ENCODE data around the gene MEN1.

MEN1 gene

DNA sequence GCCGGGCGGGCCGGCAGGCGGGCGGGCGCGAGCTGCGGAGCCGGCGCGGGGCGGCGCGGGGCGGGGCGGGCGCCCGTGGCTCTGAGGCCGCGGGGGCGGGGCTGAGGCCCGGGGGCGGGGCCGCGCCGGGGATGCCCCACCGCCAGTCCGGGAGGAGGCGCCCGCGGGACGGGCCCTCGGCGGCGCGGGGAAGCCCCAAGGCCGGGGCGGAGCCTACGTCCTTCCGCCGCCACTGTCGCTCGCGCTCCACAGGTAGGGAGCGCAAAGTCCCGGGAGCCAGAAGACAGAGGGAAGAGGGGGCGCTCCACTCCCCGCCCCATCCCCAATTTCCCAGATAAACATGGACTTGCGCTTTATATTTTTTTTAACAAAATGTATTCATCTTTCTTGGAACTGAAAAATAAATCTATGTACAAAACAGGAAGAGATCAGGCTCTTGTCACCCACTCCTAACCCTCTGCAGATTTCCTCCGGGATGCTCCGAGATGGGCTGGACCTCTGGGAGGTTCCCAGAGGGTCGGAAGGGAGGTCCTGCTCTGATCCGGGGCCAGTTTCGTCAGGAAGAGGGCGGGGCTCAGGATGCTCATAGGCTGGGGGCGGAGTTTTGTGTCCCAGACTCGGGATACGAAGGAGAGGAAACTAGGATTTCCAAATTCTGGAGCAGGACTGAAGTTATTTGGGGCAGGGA lies 7.0 kb downstream of the MEN1 start, which contains the start of gene MAP4K2:
Gene MAP4K2, minus strand, starts transcription at position 57 of the 688 bp plus-strand sequence. CDS start 65 bp downstream, outside the sequence.
- DNase-seq (ENCODE audit: low spot score): peak; percentile 84

DNA sequence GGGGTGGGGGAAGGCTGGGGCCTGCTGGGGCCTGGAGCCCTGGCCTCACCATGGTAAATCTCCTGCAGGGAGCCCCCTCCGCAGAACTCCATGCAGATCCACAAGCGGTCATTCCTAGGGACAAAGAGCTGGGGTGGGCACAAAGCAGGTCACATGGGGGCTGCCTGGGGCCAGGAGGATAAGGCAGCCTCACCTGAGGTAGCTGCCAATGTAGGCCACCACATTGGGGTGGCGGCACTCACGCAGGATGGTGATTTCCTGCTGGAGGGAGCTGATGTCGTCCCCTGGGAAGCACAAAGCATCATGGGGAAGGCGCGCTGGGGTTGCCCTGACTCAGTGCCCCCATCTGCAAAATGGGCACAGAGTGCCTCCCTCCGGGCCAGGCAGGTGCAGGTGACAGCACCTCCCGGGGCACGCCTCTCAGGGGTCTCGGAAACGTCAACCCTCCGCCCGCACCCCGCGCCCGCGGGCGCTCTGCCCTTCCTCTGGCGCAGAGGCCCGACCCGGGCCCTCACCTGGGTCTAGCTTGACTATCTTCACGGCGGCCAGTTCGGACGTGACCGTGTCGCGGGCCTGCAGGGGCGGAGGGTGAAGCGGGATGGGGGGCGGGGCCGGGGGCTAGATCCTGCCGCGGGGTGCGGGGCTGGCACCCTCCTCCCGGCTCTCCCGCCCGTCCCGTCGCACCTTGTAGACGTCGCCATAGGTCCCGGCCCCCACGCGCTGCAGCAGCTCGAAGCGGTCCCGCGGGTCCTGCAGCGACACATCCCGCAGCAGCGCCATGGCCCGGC lies 7.8 kb downstream of the MEN1 start:
- no peak for DNase-seq (ENCODE audit: low spot score)

DNA sequence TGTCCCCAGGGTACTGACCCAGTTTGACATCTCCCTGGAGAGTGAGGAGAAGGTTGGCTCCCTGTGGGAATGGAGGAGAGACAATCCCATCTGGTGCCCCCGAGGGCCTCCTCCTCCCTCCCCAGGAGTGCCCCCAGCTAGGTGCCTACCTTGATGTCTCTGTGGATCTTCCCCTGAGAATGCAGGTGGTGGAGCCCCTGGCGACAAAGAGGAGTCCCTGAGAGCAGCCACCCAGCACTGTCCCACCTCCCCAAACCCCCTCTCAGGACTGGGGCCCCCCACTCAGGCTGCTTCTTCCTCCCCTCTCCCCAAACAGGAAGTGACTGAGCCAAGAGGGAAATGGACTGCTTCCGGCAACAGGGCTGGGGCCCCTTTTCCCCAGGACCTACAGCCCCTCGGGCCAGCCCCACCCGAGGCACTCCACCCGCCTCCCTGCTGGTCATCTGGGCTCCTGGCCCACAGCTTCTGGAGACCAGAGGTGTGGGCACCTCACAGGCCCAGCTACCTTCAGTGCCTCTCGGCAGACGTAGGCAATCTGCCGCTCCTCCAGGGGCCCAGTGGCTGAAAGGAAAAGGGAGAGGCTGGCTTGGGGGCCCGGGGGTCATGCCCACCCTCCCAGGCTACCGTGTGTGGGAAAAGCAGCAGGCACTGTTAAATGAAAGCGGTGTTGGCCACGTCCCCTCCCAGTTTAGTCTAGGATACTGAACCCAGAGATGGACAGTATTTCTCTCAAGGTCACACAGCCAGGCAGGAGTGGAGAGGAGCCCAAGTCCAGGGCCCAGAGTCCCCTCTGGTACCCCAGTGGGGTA lies 8.6 kb downstream of the MEN1 start:
- DNase-seq (ENCODE audit: low spot score): no peak

DNA sequence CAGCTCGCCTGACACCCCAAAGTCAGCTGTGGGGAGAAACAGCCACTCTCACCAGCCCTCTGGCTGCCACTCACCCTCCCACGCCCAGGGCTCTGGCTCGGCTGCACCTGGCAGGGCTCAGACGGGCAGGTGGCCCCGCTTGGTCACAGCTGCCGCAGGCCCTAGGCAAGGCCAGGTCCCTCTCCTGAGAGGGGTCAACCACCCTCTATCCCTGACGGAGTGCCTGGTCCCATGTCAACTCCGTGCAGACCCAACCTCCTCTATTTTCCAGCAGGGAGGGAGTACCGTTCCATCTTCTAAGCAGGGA lies 9.2 kb downstream of the MEN1 start:
- no peak for DNase-seq (ENCODE audit: low spot score)

DNA sequence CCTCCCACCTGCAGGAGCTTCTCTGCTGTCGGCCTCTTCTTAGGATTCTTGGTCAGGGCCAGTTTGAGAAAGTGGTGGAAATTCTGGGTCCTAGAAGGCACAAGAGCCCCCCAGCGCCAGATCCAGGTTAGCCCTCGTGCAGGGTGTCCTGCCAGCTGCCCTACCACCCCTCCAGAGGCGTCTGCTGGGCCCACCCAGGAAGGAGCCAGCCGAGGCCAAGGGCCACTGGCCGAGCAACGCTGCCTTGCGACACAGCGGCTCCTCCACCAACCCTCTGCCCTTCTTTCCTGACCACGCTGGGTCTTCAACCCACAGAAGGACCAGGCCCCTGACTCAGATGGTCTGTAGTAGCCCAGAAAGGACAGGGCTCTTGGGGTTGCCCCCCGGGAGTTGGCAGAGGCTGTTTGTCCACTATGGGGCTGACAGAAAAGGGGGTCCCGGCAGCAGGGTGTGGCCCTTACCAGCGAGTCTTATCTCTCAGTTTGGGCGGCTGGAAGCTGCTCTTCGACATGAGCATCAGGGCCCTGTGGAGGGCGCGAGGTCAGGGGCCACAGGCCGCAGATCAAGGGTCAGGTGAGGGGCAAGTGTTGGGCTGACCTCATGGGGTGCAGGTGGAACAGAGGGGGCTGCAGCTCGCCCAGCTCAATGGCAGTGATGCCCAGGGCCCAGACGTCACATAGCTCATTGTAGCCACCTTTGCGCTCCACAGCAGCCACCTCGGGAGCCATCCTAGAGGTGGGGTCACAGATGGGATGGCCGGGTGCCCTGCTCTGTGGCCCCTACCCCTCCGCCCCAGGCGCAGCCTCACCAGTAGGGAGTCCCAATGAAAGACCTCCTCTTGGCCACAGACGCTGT lies 9.8 kb downstream of the MEN1 start:
- no peak for DNase-seq (ENCODE audit: low spot score)

DNA sequence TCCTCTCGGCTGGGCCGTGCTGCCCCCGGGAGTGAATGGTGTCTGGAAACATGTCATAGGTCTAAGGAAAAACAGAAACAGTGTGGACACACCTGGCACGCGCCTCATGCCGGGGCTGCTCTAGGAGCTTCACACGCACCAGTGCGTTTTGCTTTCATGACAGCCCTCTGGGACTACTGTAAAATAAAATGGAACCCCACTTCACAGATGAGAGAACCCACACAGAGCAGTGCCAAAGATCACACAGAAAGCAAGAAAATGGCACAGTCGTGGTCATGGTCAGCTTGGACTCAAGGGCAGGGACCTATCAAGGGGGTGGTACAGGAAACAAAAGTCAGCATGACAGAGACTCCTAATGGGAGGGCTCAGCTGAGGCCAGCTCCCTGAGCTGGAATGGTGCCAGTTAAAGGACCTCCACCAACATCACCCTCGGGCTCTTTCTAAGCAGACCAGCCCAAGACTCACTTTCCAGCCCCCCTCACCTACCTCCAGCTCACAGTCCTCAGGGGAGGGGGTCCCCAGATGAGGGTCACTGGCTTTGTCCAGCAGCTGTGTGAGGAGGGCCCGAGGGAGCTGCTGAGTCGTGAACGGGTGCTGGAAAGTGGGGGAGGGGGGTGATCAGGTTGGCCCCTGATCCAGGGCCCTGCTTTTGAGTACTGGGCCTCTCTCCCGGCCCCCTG lies 10.6 kb downstream of the MEN1 start:
- DNase-seq (ENCODE audit: low spot score): no peak

DNA sequence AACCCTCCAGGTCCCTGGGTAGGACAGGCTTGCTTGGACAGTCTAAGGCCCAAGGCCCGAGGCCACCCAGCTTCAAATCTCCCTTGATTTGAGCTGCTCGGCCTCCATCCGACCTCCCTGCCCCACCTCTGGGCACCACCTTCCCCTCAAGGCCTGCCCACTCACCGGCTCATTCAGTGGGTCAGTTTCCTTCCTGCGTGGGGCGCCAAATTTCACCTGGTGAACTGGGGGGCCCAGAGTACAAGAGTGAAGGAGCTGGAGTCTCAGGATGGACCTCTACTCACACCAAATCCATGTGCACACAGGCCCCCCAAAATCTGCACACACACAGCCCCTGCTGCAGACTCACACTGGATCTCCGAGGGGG lies 11.1 kb downstream of the MEN1 start:
- no peak for DNase-seq (ENCODE audit: low spot score)

DNA sequence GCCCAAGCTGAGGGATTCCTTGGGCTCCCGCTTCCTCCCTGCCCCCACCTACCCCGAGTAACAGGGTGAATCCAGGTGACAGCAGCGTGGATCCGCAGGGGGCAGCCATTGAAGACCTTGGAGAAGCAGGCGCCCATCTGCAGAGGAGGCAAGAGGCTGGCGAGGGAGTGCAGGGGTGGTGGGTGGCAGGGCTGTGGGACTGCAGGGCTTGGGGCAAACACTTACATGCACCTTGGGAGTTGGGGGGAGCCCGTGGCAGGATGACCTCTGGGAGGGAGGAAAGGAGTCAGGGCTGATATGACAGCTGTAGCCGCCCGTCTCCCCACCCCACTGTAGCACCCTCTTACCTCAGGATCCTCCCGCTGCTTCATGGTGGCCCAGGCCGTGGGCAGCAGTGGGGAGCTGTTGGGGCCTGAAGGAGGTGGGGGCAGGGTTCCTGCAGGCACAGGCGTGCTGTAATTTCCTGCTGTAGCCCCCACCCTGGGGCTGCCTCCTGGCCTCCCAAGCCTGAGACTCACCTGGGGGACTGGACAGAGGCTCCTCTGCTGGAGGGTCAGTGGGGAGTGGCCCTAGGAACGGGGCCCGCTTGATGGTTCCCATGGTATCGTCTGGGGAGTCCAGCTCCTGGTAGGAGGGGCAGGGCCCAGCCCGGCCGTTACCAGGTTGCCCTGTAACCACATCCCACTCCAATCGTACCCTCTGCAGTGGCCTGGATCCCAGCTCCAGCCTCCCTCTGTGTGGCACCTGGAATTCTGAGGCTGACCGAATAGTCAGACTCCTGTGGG lies 13.4 kb downstream of the MEN1 start:
- DNase-seq (ENCODE audit: low spot score): no peak

DNA sequence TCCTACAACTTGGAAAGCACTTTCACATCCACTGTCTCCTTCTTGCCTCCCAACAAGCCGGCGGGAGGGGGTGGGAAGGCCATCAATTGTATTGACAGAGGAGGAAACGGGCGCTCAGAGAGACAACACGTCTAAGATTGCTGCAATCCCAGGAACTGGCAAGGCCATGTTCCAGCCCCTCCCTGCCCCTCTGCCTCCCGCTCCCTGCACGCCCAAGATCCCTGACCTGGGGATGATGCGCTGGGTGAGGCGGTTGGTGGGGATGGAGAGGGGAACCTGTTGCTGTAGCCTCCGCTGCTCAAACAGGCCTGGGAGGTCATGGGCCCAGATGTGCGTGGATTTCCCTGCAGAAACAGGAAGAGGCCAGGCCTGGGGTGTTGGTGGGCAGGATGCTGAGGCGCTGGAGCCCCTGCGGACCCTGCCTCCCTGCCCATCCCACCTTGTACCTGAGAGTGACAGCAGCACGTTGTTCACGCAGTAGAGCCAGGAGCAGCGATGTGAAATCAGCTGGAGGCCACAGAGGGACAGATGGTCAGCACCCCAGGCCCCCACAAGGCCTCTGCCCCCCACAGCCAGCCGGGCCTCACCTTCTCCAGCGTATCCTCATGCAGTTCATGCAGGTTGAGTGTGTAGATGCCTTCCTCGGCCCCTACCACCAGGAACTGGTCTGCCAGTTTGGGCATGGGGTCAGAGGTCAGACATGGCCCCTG lies 14.1 kb downstream of the MEN1 start:
- DNase-seq (ENCODE audit: low spot score): no peak

DNA sequence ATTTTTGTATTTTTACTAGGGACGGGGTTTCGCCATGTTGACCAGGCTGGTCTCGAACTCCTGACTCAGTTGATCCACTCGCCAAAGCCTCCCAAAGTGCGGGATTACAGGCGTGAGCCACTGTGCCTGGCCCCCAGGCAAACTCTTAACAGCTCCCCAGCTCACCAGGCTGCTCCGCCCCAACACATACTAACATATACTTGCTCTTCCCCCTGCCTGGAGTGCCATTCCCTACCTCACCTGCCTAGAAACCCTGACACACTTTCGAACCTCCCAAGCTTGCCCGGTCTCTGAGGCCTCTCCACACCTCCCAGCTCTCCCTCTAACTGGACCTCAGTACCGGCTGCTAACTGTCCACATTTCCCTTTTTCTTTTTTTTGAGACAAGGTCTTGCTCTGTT lies 15.8 kb downstream of the MEN1 start:
- no peak for DNase-seq (ENCODE audit: low spot score)

DNA sequence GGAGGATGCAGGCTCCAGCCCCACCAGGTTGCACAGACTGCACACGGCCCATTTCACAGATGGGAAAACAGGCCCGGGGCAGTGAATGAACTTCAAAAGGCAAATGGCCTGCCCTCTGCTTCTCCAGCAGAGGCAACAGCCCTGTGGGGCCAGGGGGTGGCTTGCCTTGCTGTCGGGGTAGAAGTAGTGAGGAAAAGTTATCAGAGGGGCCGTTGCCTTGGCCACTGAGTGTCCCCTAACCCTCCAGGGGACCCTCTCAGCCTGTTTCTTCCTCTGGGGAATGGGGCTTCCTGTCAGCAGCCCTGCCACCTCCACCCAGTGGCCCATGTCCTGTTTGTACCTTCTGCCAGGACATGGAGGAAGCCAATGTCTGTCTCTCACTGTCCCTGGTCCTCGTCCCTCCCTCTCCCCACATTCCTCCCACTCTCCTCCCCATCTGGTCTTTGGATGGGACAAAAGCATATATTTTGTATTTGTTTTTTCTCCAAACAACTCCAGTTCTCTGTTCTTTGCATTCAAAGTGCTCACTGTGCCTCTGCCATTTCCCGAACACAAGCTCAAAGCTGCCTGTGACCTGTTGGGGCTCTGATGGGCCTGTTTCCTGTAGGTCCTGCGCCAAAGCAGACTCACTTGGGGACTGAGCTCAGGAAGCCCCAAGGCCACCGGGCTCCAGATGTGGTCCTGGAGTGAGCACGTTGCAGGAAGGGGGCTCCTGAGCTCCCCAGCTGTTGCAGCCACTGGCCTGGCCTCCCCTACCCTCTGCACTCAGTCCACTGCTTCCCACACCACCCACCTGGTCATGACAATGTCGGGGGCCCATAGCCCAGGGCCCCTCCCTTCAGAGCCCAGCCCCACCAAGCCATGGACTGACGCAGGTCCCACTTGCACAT lies 16.8 kb downstream of the MEN1 start:
- DNase-seq (ENCODE audit: low spot score): no peak

DNA sequence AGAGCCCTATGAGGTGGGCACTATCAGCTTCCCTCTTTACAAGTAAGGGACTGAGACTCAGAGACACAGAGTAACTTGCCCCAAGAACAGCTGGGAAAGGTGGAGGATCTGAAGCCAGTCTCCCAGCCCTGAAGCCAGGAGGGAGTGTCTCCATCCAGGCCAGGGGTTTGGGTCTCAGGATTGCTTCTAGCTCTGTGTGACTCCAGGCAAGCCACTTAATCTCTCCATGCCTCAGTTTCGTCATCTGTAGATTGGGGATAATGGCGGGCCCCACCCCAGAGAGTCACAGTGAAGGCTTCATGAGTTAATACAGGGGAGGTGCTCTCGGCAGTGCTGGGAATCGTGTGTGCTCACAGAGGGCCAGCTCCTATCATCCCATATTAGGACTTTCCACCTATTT lies 17.9 kb downstream of the MEN1 start:
- no peak for DNase-seq (ENCODE audit: low spot score)

DNA sequence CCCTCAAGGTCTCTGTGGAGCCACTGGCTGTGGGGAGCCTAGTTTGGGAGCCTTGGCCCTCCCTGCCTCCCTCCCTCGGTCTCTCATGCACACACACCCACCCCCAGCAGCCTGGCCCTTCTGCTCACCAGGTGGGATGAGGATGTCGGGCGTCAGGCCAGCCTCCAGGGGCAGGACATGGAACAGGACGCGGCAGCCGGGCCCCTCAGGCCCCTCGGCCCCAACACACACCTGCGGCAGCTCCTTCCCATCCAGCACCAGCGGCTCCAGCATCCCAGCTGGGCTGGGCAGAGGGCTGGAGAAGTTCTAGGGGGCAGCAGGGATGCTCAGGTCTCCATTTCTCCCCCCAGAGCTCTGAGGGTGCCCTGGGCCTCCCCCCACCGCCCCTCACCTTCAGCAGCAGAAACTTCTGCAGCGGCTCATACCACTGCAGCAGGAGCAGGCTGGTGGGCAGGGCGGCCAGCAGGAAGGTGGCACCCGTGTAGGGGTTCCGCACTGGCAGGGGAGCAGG lies 18.5 kb downstream of the MEN1 start:
- DNase-seq (ENCODE audit: low spot score): no peak

DNA sequence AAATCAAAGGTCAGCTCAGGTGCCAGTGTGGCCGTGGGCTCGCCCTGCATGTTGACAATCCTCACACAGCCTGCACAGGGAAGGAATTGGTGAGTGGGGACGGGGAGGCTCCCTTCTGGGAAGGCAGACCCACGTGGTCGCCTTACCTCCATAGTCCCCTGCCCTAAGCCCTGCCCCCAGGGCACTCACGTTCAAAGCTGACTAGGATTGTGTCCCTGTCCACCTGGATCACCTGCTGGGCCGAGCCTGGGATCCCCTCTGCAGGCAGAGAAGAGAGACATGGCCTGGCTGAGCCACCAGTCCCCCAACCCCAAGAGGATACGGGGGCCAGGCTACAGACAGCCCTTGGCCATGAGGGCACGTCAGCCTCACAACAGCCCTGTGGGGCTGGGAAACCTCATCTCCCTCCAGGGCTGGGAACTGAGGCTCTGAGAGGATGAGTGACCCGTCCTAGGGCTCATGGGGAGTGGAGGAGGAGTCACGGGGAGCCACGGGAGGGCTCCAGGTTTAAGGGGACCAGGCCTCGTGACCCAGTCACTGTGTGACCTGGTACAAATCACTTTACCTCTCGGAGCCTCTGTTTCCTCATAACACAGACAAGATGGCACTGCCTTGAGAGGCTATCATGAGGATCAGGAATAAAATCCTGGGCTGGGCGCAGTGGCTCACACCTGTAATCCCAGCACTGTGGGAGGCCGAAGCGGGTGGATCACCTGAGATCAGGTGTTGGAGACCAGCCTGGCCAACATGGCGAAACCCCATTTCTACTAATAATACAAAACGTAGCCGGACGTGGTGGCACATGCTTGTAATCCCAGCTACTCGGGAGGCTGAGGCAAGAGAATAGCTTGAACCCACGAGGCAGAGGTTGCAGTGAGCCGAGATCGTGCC lies 19.9 kb downstream of the MEN1 start:
- DNase-seq (ENCODE audit: low spot score): no peak

DNA sequence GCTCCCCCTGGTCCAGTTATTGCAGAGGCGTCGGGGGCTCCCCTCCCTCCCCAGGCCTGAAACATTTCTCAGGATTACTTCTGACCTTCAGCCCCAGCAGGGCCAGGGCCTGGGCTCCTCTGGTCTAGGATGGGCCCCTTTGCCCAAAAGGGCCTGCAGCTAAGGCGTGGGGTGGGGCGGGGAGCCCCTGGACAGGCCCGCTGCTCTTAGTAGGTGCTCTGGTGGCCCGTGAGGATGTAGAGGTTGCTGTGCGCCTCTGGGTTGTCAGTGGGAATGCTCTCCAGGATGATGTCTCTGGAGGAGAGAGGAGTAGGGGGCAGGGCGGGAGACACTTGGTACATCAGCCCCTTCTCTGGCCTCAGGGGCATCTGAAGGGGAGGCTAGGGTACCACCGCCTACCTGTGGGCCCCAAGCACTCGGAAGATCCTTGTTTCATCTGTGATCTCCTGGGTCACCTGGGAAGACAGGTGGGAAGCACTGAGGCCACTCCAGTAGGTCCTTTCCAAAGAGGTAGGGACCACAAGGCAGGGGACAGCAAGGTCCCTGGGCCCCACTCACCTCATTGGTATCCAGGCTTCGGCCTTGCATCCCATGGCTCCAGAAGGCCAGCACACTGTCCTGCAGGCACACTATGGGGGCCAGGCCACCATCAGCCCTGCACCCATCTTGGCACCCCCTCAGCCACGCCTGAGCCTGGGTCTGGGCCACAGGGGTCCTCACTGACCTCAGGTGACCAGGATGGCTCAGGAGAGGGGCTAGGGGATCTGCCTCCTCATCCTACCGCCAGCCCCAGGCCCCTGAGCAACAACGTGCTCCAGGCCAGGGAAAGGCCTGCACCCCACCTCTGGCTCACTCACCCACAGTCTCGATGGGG lies 20.8 kb downstream of the MEN1 start:
- DNase-seq (ENCODE audit: low spot score): no peak
